Esophagus muscularis mucosa (tissue), 4 donors: ENCODE results near the gene IGFBP6.

ENCODE experiments used
- CTCF ChIP-seq, 3 experiments: fragments of 200-600 bp in 2 of 3; fragments of 450-650 bp in 1 of 3; sonication (generic) in 2 of 3; IDR thresholded peaks; one replicate each; pipeline ENCODE4 v1.5.1; 2017 to 2019; ENCODE audit warnings: antibody characterized with exemption in 3 of 3, mild to moderate bottlenecking in 2 of 3, moderate library complexity in 1 of 3
- EP300 ChIP-seq: sonication (generic); formaldehyde crosslinking; IDR thresholded peaks from one replicate; pipeline ENCODE4 v1.6.1; 2017; ENCODE audit warnings: antibody characterized with exemption
- POLR2A ChIP-seq: fragments of 450-650 bp; IDR thresholded peaks from one replicate; pipeline ENCODE4 v1.6.1; 2017; ENCODE audit warnings: antibody characterized with exemption, moderate library complexity, mild to moderate bottlenecking, low read depth
- POLR2AphosphoS5 ChIP-seq, 2 donors: sonication (generic); formaldehyde crosslinking; IDR thresholded peaks; one replicate each; pipeline ENCODE4 v1.6.1; 2017; ENCODE audit warnings: antibody characterized with exemption in 2 of 2

- peak; percentile 70 for TF ChIP-seq POLR2A
- no peak for TF ChIP-seq EP300
- TF ChIP-seq CTCF (IDR thresholded peaks at IDR 0.05) = no peak
- TF ChIP-seq POLR2AphosphoS5 (IDR thresholded peaks at IDR 0.05) = peak in 1 of 2 donors; percentile 85
These were observed 43.2 kb upstream of the IGFBP6 start for GRCh38 chr12:53054112-53054878.
